ENCODE measurements around the gene ZNF684.
"Not testable (repeated sequence)": the region's sequence is repeated elsewhere in the genome, so short reads cannot be mapped to it uniquely, and the experiment has no call there.

DNA sequence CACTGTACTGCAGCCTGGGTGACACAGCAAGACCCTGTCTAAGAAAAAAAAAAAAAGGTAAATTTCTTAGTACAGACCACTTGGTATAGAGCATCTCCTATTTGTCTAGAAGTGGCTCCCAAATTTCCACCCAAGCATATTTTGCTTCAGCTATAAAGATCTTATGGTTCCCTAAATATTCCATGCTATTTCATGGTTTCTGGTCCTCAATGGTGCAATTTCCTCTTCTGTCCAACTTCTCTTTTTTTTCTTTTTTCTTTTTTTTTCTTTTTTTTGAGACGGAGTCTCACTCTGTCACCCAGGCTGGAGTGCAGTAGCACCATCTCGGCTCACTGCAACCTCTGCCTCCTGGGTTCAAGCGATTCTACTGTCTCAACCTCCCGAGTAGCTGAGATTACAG lies 28.8 kb upstream of the ZNF684 start:
- TF ChIP-seq ZNF274 (IDR thresholded peaks at IDR 0.05; ENCODE audit: low read depth, low read length); YY1 (IDR thresholded peaks at IDR 0.05; ENCODE audit: insufficient read depth, insufficient read length); SUZ12 (IDR thresholded peaks at IDR 0.05; ENCODE audit: extremely low read depth, insufficient read depth, insufficient read length): not testable (repeated sequence)
